GM12878 (cell line): Measurements from ENCODE around the gene RBMX. TPM values are rescaled to one million over a fixed set of nuclear protein-coding genes. Genes with fewer than 3 reads are reported as not detected.

Source experiments
- ATAC-seq: fragments of 200-7000 bp; cut with Tn5 transposase; 3 replicates; pipeline ENCODE4 v1.9.1; 2020; ENCODE audit warnings: mild to moderate bottlenecking, moderate library complexity
- BruUV-seq: library from RNA; stranded (reverse); fragments of 400-500 nt; replicated peaks from 2 replicates; lab custom pipeline; 2021; lab: Mats Ljungman, UMichigan
- CTCF ChIA-PET: fragments of 300-600 bp; sonication (Branson Sonifier 250); formaldehyde crosslinking; extraction: SDS; loops from one replicate; lab custom pipeline; 2021; ENCODE audit warnings: inconsistent platforms; lab: Yijun Ruan, JAX
- POLR2A ChIA-PET: fragments of 350-600 bp; formaldehyde crosslinking; extraction: SDS; loops from one replicate; lab custom pipeline; 2021; ENCODE audit warnings: inconsistent platforms; lab: Charles Lee
- RAD21 ChIA-PET: fragments of 300-600 bp; sonication (Branson Sonifier 250); formaldehyde crosslinking; loops from one replicate; lab custom pipeline; 2023; ENCODE audit warnings: antibody characterized with exemption; ENCODE audit not compliant: unreplicated experiment; lab: Charles Lee
- SMC1A ChIA-PET: fragments of 300-600 bp; sonication (Branson Sonifier 250); formaldehyde crosslinking; loops from one replicate; lab custom pipeline; 2023; ENCODE audit not compliant: unreplicated experiment, uncharacterized antibody; lab: Charles Lee
- DNase-seq: peaks from one replicate; pipeline ENCODE4 v3.0.0-alpha.2; 2011; ENCODE audit warnings: low read depth, low spot score
- FAIRE-seq: peaks from 3 replicates; lab custom pipeline; 2011; peaks lifted over from hg19 to GRCh38; lab: Jason Lieb, UNC
- H2AFZ ChIP-seq: 2 replicates; pipeline ENCODE4 v1.6.0; 2011; ENCODE audit warnings: low read depth, low read length, control low read depth; ENCODE audit not compliant: control insufficient read depth
- H3K27ac ChIP-seq: 2 replicates; pipeline ENCODE4 v1.5.1; 2011; ENCODE audit warnings: control low read depth; ENCODE audit not compliant: control insufficient read depth, insufficient read depth
- H3K27me3 ChIP-seq, 2 experiments: replicated peaks in 1 of 2; 2 replicates each; pipeline versions ENCODE4 v1.6.0 to v1.6.1; 2011; ENCODE audit warnings: low read length in 1 of 2; ENCODE audit not compliant: control insufficient read depth in 2 of 2, insufficient read depth in 2 of 2
- H3K36me3 ChIP-seq, 2 experiments: 2 replicates each; pipeline ENCODE4 v1.5.1; 2011; ENCODE audit warnings: low read length in 1 of 2; ENCODE audit not compliant: control insufficient read depth in 2 of 2, insufficient read depth in 2 of 2
- H3K4me1 ChIP-seq: 2 replicates; pipeline ENCODE4 v1.6.1; 2011; ENCODE audit warnings: mild to moderate bottlenecking, low read length, moderate library complexity, mixed read lengths; ENCODE audit not compliant: control insufficient read depth, insufficient read depth
- H3K4me2 ChIP-seq: 2 replicates; pipeline ENCODE4 v1.6.0; 2011; ENCODE audit warnings: control low read depth; ENCODE audit not compliant: control insufficient read depth, insufficient read depth
- H3K4me3 ChIP-seq: fragments of 200-600 bp; sonication (generic); 2 replicates; pipeline ENCODE4 v1.5.1; 2016
- H3K79me2 ChIP-seq: 2 replicates; pipeline ENCODE4 v1.6.0; 2011; ENCODE audit warnings: low read length; ENCODE audit not compliant: control insufficient read depth, insufficient read depth
- H3K9ac ChIP-seq: 2 replicates; pipeline ENCODE4 v1.8.0; 2011; ENCODE audit warnings: low read length, control low read depth, mixed read lengths; ENCODE audit not compliant: control insufficient read depth, insufficient read depth
- H3K9me3 ChIP-seq: replicated peaks from 3 replicates; pipeline ENCODE4 v1.5.1; 2011; ENCODE audit warnings: mild to moderate bottlenecking, low read length; ENCODE audit not compliant: control insufficient read depth, insufficient read depth
- H4K20me1 ChIP-seq: 2 replicates; pipeline ENCODE4 v1.6.0; 2011; ENCODE audit not compliant: control insufficient read depth, insufficient read depth
- CBX3 ChIP-seq: fragments of 200-600 bp; sonication (generic); IDR thresholded peaks from 2 replicates; pipeline ENCODE4 v1.6.1; 2016; ENCODE audit warnings: low read depth, borderline replicate concordance
- EGR1 ChIP-seq, 2 experiments: IDR thresholded peaks; 1 replicate in 1 of 2; 2 replicates in 1 of 2; pipeline ENCODE4 v1.6.1; 2011 to 2012; ENCODE audit warnings: low read depth in 2 of 2, low read length in 2 of 2, borderline replicate concordance in 1 of 2, mild to moderate bottlenecking in 1 of 2, moderate library complexity in 1 of 2
- HDAC2 ChIP-seq: fragments of 200-600 bp; sonication (generic); IDR thresholded peaks from 2 replicates; pipeline ENCODE4 v1.6.1; 2017
- JUNB ChIP-seq: IDR thresholded peaks from 2 replicates; pipeline ENCODE4 v1.6.1; 2016; ENCODE audit warnings: antibody characterized with exemption, mild to moderate bottlenecking
- LARP7 ChIP-seq: fragments of 450-650 bp; IDR thresholded peaks from 2 replicates; pipeline ENCODE4 v1.6.1; 2017; ENCODE audit warnings: mild to moderate bottlenecking
- POLR2AphosphoS5 ChIP-seq: IDR thresholded peaks from 2 replicates; pipeline ENCODE4 v1.6.1; 2011; ENCODE audit warnings: mild to moderate bottlenecking, low read length, inconsistent platforms
- WGBS: methylation state at CpG from one replicate; pipeline ENCODE4 v1.1.6; 2016; ENCODE audit warnings: low lambda C conversion rate; ENCODE audit not compliant: insufficient replicate concordance, insufficient coverage; ENCODE audit errors: missing lambda C conversion rate; 5-methylcytosine and 5-hydroxymethylcytosine counted together
- in situ Hi-C: fragments of 300-500 bp; cut with MboI; formaldehyde crosslinking; loops from 9 replicates; pipeline ENCODE4 v1.14.3; 2018; ENCODE audit warnings: mixed read lengths
- intact Hi-C: fragments of 100-400 bp; cut with micrococcal nuclease; formaldehyde crosslinking; loops from one replicate; pipeline ENCODE4 v1.14.2; 2022; ENCODE audit not compliant: unreplicated experiment
- polyA plus RNA-seq, 11 experiments: library from polyadenylated mRNA; depleted of rRNA in 4 of 11; unstranded in 6 of 11; stranded (reverse) in 5 of 11; fragments of >200 nt; fragmentation: Nextera tagmentation in 4 of 11; fragmentation: Illumina TruSeq in 1 of 11; extraction: Ambion mirVana in 4 of 11; extraction: Trizol in 1 of 11; gene quantifications; 1 replicate in 1 of 11; 2 replicates in 10 of 11; pipeline versions ENCODE4 v1.2.1 to v1.2.3, GENCODE V29; 2011 to 2016; ENCODE audit warnings: inconsistent platforms in 2 of 11, missing spikeins in 2 of 11, low read depth in 1 of 11
- total RNA-seq, 4 experiments: library from RNA; depleted of rRNA in 3 of 4; stranded (reverse); fragments of >200 nt in 3 of 4; fragmentation: Illumina TruSeq in 1 of 4; extraction: Trizol in 1 of 4; gene quantifications; 2 replicates each; pipeline versions ENCODE4 v1.2.1 to v1.2.3, GENCODE V29; 2013 to 2021
- TF ChIP-seq, protein P1 (sequence below): fragments of 450-650 bp; IDR thresholded peaks from 2 replicates; pipeline ENCODE4 v1.6.1; 2017; ENCODE audit warnings: borderline replicate concordance
- TF ChIP-seq, protein P2 (sequence below), 3 experiments: IDR thresholded peaks in 2 of 3; conservative IDR thresholded peaks in 1 of 3; 2 replicates each; pipeline ENCODE4 v1.5.1; 2011; ENCODE audit warnings: low read depth in 3 of 3, low read length in 3 of 3, mild to moderate bottlenecking in 3 of 3, control low read depth in 2 of 3, moderate library complexity in 2 of 3, inconsistent platforms in 1 of 3, mixed read lengths in 1 of 3; ENCODE audit not compliant: control insufficient read depth in 2 of 3, insufficient read depth in 1 of 3; ENCODE audit errors: extremely low read depth in 1 of 3
- TF ChIP-seq, protein P3 (sequence below): fragments of 450-650 bp; IDR thresholded peaks from 2 replicates; pipeline ENCODE4 v1.6.1; 2017; ENCODE audit warnings: low read depth, mild to moderate bottlenecking, moderate library complexity
- TF ChIP-seq, protein P4 (sequence below): IDR thresholded peaks from 2 replicates; pipeline ENCODE4 v1.6.1; 2012; ENCODE audit warnings: low read depth, low read length, improper control_type of control experiment

Gene RBMX
- total and polyA plus RNA-seq, 10 of the 15 experiments (the other 5 are each of a cell fraction or from before 2014, with no cell fraction given): 252 to 427 (median 288) TPM

DNA sequence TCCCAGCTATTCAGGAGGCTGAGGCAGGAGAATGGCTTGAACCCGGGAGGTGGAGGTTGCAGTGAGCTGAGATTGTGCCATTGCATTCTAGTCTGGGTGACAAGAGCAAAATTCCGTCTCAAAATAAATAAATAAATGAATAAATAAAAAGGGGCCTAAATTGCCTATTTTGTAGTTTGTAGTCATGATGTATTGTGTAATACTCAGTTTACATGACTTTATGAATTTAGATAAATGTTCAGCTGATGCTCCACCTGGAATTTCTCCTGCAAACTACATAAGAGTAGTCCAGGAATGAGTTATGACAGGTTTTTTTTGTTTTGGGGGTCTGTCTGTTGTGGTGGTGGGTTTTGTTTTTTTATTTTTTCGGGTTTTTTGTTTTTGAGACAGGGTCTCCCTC is 31.1 kb downstream of the RBMX start:
- ATAC-seq (no peak), DNase-seq (no peak), FAIRE-seq (no peak)
- Histone ChIP-seq H3K27ac (no peak overlapping the region), H3K9me3 (no peaks in the 10 kb centered on the region; the same call in 2 of the 3 replicates), H2AFZ (no peak overlapping the region), H3K4me1 (no peaks in the 10 kb centered on the region), H3K79me2 (no peaks in the 10 kb centered on the region), H3K4me3 (no peak overlapping the region), H3K27me3 (no peaks in the 10 kb centered on the region), H4K20me1 (no peaks in the 10 kb centered on the region), H3K36me3 (peaks cover 0 to 2% of the 10 kb centered on the region in 2 experiments; a peak in 1 of 4 replicates), H3K4me2 (no peak overlapping the region), H3K9ac (no peak overlapping the region)
- RAD21 ChIA-PET: no interaction called here
- POLR2A ChIA-PET: no interaction called here
- WGBS: 44% methylated on average over 3 of the region's 3 CpGs
- CTCF ChIA-PET: no interaction called here
- in situ Hi-C loops: no loop called here
- no TSS peak for BruUV-seq
- intact Hi-C loops: no loop called here
- no peak for TF ChIP-seq JUNB
- TF ChIP-seq LARP7: no peak
- SMC1A ChIA-PET: no interaction called here

DNA sequence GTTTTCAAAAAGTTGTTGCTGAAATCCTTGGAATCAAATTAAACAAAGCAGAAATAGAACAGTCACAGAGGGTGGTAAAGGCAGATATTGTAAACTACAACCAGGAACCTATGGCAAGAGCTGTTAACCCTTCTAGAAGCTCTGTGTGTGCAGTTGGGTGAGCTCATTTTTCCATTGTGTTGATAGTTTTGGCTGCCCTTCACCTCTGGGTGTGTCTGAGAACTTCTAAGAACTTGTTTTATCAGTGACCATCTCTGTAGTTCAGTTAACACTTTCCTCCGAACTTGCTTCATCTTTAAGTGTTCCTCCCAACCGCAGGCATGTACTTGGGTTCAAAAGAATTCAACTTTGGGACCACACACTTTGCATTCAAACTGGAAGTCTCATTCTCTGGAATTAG is 32.7 kb downstream of the RBMX start:
- no peak for ATAC-seq
- intact Hi-C loops (no loop called here), in situ Hi-C loops (no loop called here)
- ChIA-PET SMC1A (no interaction called here), CTCF (no interaction called here), RAD21 (no interaction called here), POLR2A (no interaction called here)
- Histone ChIP-seq H3K27ac (no peak overlapping the region), H3K36me3 (peaks cover 0 to 2% of the 10 kb centered on the region in 2 experiments; a peak in 1 of 4 replicates), H3K79me2 (no peaks in the 10 kb centered on the region), H3K27me3 (no peaks in the 10 kb centered on the region), H4K20me1 (no peaks in the 10 kb centered on the region), H3K9me3 (no peaks in the 10 kb centered on the region; the same call in 2 of the 3 replicates), H3K4me1 (no peaks in the 10 kb centered on the region), H3K4me2 (no peak overlapping the region), H3K4me3 (no peak overlapping the region), H2AFZ (no peak overlapping the region), H3K9ac (no peak overlapping the region)
- 63% methylated on average over 2 of the region's 2 CpGs for WGBS
- no peak for FAIRE-seq
- BruUV-seq: no TSS peak
- no peak for DNase-seq
- TF ChIP-seq, protein P1, sequence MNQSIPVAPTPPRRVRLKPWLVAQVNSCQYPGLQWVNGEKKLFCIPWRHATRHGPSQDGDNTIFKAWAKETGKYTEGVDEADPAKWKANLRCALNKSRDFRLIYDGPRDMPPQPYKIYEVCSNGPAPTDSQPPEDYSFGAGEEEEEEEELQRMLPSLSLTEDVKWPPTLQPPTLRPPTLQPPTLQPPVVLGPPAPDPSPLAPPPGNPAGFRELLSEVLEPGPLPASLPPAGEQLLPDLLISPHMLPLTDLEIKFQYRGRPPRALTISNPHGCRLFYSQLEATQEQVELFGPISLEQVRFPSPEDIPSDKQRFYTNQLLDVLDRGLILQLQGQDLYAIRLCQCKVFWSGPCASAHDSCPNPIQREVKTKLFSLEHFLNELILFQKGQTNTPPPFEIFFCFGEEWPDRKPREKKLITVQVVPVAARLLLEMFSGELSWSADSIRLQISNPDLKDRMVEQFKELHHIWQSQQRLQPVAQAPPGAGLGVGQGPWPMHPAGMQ: no peak
- no peak for TF ChIP-seq POLR2AphosphoS5
- TF ChIP-seq, protein P2, sequence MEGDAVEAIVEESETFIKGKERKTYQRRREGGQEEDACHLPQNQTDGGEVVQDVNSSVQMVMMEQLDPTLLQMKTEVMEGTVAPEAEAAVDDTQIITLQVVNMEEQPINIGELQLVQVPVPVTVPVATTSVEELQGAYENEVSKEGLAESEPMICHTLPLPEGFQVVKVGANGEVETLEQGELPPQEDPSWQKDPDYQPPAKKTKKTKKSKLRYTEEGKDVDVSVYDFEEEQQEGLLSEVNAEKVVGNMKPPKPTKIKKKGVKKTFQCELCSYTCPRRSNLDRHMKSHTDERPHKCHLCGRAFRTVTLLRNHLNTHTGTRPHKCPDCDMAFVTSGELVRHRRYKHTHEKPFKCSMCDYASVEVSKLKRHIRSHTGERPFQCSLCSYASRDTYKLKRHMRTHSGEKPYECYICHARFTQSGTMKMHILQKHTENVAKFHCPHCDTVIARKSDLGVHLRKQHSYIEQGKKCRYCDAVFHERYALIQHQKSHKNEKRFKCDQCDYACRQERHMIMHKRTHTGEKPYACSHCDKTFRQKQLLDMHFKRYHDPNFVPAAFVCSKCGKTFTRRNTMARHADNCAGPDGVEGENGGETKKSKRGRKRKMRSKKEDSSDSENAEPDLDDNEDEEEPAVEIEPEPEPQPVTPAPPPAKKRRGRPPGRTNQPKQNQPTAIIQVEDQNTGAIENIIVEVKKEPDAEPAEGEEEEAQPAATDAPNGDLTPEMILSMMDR (IDR thresholded peaks at IDR 0.05 in 2 of 3, conservative IDR thresholded peaks at IDR 0.05 in 1 of 3; ENCODE audit: control insufficient read depth in 2 of 3, extremely low read depth in 1 of 3, insufficient read depth in 1 of 3, low read depth in 3 of 3, low read length in 3 of 3): no peak
- no peak for TF ChIP-seq CBX3
- TF ChIP-seq, protein P3, sequence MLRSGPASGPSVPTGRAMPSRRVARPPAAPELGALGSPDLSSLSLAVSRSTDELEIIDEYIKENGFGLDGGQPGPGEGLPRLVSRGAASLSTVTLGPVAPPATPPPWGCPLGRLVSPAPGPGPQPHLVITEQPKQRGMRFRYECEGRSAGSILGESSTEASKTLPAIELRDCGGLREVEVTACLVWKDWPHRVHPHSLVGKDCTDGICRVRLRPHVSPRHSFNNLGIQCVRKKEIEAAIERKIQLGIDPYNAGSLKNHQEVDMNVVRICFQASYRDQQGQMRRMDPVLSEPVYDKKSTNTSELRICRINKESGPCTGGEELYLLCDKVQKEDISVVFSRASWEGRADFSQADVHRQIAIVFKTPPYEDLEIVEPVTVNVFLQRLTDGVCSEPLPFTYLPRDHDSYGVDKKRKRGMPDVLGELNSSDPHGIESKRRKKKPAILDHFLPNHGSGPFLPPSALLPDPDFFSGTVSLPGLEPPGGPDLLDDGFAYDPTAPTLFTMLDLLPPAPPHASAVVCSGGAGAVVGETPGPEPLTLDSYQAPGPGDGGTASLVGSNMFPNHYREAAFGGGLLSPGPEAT: no peak
- TF ChIP-seq, protein P4, sequence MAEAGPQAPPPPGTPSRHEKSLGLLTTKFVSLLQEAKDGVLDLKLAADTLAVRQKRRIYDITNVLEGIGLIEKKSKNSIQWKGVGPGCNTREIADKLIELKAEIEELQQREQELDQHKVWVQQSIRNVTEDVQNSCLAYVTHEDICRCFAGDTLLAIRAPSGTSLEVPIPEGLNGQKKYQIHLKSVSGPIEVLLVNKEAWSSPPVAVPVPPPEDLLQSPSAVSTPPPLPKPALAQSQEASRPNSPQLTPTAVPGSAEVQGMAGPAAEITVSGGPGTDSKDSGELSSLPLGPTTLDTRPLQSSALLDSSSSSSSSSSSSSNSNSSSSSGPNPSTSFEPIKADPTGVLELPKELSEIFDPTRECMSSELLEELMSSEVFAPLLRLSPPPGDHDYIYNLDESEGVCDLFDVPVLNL: no peak
- no peak for TF ChIP-seq EGR1 (IDR thresholded peaks at IDR 0.05; ENCODE audit: borderline replicate concordance in 1 of 2, low read depth in 2 of 2, low read length in 2 of 2)
- no peak for TF ChIP-seq HDAC2
